ENCODE measurements around the gene ITGA1.
"Not testable (repeated sequence)": the region's sequence is repeated elsewhere in the genome, so short reads cannot be mapped to it uniquely, and the experiment has no call there.

The ITGA1 gene

DNA sequence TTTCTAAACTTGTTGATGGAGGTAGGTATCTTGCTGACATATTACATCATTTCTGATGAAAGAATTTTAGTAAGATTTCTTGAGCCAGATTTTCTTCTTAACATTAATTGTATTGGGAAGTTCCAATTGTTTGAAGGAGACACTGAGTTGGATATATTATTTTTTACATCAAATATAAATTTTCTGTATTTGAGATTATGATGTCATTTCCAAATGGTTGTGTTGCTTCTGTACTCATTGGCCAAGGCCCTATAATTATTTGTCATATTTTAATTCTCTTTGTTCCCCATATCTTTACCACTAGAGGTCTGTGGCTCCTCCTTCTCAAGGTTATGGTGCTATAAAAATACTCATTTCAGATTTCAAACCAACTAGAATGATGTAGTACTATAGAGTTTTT, 53.4 kb downstream of the ITGA1 start:
- H3K4me3 ChIP-seq (ENCODE audit: low read length in 2 of 2), result no peak overlapping the region
- H3K9ac ChIP-seq (ENCODE audit: low read length in 2 of 2), result no peak overlapping the region
- H3K27ac ChIP-seq (ENCODE audit: low read length), result no peak overlapping the region
- H3K4me1 ChIP-seq (ENCODE audit: control insufficient read depth, insufficient read depth, low read length), result peaks cover 13% of the 10 kb centered on the region
- H3K36me3 ChIP-seq (ENCODE audit: control insufficient read depth in 2 of 2, insufficient read depth in 2 of 2, low read length in 2 of 2), result no peaks in the 10 kb centered on the region
- H3K27me3 ChIP-seq (ENCODE audit: control insufficient read depth in 1 of 2, insufficient read depth in 2 of 2, low read length in 2 of 2), result no peaks in the 10 kb centered on the region
- no peaks in the 10 kb centered on the region for H3K9me3 ChIP-seq (ENCODE audit: control insufficient read depth in 2 of 2, low read length in 2 of 2)

- Histone ChIP-seq H3K9me3 (ENCODE audit: control insufficient read depth in 2 of 2, low read length in 2 of 2) (no peaks in the 10 kb centered on the region), H3K36me3 (ENCODE audit: control insufficient read depth in 2 of 2, insufficient read depth in 2 of 2, low read length in 2 of 2) (no peaks in the 10 kb centered on the region), H3K4me3 (ENCODE audit: low read length in 2 of 2) (no peak overlapping the region), H3K27ac (ENCODE audit: low read length) (no peak overlapping the region), H3K9ac (ENCODE audit: low read length in 2 of 2) (no peak overlapping the region), H3K4me1 (ENCODE audit: control insufficient read depth, insufficient read depth, low read length) (peaks cover 14% of the 10 kb centered on the region), H3K27me3 (ENCODE audit: control insufficient read depth in 1 of 2, insufficient read depth in 2 of 2, low read length in 2 of 2) (no peaks in the 10 kb centered on the region)
Measured at GRCh38 chr5:52842111-52842510, 54.4 kb downstream of the ITGA1 start.

GRCh38 chr5:52844885-52845284, 57.2 kb downstream of the ITGA1 start:
- Histone ChIP-seq H3K27ac (ENCODE audit: low read length) (peak overlapping the region; percentile 1), H3K4me3 (ENCODE audit: low read length in 2 of 2) (no peak overlapping the region), H3K4me1 (ENCODE audit: control insufficient read depth, insufficient read depth, low read length) (peaks cover 7% of the 10 kb centered on the region), H3K27me3 (ENCODE audit: control insufficient read depth in 1 of 2, insufficient read depth in 2 of 2, low read length in 2 of 2) (no peaks in the 10 kb centered on the region), H3K9me3 (ENCODE audit: control insufficient read depth in 2 of 2, low read length in 2 of 2) (no peaks in the 10 kb centered on the region), H3K36me3 (ENCODE audit: control insufficient read depth in 2 of 2, insufficient read depth in 2 of 2, low read length in 2 of 2) (no peaks in the 10 kb centered on the region), H3K9ac (ENCODE audit: low read length in 2 of 2) (peak overlapping the region in 1 of 2 donors; percentile 7)

GRCh38 chr5:52846182-52846842, 58.6 kb downstream of the ITGA1 start:
- Histone ChIP-seq H3K9me3 (ENCODE audit: control insufficient read depth in 2 of 2, low read length in 2 of 2) (no peaks in the 10 kb centered on the region), H3K9ac (ENCODE audit: low read length in 2 of 2) (no peak overlapping the region), H3K27ac (ENCODE audit: low read length) (peak overlapping the region; percentile 1), H3K27me3 (ENCODE audit: control insufficient read depth in 1 of 2, insufficient read depth in 2 of 2, low read length in 2 of 2) (no peaks in the 10 kb centered on the region), H3K4me1 (ENCODE audit: control insufficient read depth, insufficient read depth, low read length) (peaks cover 7% of the 10 kb centered on the region), H3K36me3 (ENCODE audit: control insufficient read depth in 2 of 2, insufficient read depth in 2 of 2, low read length in 2 of 2) (no peaks in the 10 kb centered on the region), H3K4me3 (ENCODE audit: low read length in 2 of 2) (peak overlapping the region in 1 of 2 donors; percentile 30)

DNA sequence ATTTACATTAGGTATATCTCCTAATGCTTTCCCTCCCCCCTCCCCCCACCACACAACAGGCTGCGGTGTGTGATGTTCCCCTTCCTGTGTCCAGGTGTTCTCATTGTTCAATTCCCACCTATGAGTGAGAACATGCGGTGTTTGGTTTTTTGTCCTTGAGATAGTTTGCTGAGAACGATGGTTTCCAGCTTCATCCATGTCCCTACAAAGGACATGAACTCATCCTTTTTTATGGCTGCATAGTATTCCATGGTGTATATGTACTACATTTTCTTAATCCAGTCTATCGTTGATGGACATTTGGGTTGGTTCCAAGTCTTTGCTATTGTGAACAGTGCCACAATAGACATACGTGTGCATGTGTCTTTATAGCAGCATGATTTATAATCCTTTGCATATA, 61.0 kb downstream of the ITGA1 start:
- H3K27ac ChIP-seq (ENCODE audit: low read length); H3K9ac ChIP-seq (ENCODE audit: low read length in 2 of 2); H3K4me1 ChIP-seq (ENCODE audit: control insufficient read depth, insufficient read depth, low read length); H3K27me3 ChIP-seq (ENCODE audit: control insufficient read depth in 1 of 2, insufficient read depth in 2 of 2, low read length in 2 of 2); H3K4me3 ChIP-seq (ENCODE audit: low read length in 2 of 2); H3K9me3 ChIP-seq (ENCODE audit: control insufficient read depth in 2 of 2, low read length in 2 of 2); H3K36me3 ChIP-seq (ENCODE audit: control insufficient read depth in 2 of 2, insufficient read depth in 2 of 2, low read length in 2 of 2): not testable (repeated sequence)

DNA sequence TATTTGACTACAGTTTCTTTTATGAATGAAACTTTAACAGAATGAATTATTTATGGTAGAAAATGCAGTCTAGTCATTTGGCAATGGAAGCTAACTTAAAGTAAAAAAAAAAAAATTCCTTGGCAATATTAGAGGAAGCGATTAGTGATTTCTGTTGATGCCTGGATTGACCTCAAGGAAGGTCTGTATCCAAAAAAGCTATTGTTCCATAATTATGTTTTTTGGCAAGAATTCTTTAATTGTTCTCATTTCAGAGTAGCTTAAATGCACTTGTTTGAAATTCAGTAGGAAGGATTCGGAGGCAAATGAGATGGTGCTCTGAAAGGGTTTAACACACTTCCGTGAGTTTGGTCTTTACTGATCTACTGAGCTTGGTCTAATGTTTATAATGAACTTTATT, 61.8 kb downstream of the ITGA1 start:
- no peak overlapping the region for H3K4me3 ChIP-seq (ENCODE audit: low read length in 2 of 2)
- H3K4me1 ChIP-seq (ENCODE audit: control insufficient read depth, insufficient read depth, low read length), result peaks cover 17% of the 10 kb centered on the region
- no peak overlapping the region for H3K9ac ChIP-seq (ENCODE audit: low read length in 2 of 2)
- H3K36me3 ChIP-seq (ENCODE audit: control insufficient read depth in 2 of 2, insufficient read depth in 2 of 2, low read length in 2 of 2), result peaks cover 4% of the 10 kb centered on the region in 2 donors
- H3K9me3 ChIP-seq (ENCODE audit: control insufficient read depth in 2 of 2, low read length in 2 of 2), result no peaks in the 10 kb centered on the region
- no peaks in the 10 kb centered on the region for H3K27me3 ChIP-seq (ENCODE audit: control insufficient read depth in 1 of 2, insufficient read depth in 2 of 2, low read length in 2 of 2)
- H3K27ac ChIP-seq (ENCODE audit: low read length), result no peak overlapping the region

DNA sequence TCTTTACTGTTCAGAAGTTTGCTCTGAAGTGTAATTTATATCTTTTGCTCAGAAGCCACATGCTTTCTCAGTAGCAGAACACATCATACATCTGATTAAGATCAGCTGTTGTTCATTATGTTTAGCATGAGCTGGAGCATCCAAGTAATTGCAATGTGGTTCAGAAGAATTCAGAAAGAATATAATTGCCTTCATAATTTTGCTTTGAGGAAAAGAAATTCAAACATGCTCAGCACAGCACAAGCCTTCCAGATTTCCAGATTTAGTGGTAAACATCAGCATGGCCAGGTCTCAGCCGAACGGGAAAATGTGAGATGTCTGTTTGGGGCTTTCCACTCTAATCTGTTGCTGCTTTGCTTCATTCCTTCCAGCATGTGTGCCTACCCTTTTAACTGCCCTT, 65.9 kb downstream of the ITGA1 start:
- peaks cover 4% of the 10 kb centered on the region in 2 donors for H3K36me3 ChIP-seq (ENCODE audit: control insufficient read depth in 2 of 2, insufficient read depth in 2 of 2, low read length in 2 of 2)
- H3K9me3 ChIP-seq (ENCODE audit: control insufficient read depth in 2 of 2, low read length in 2 of 2), result no peaks in the 10 kb centered on the region
- peaks cover 11% of the 10 kb centered on the region for H3K4me1 ChIP-seq (ENCODE audit: control insufficient read depth, insufficient read depth, low read length)
- H3K4me3 ChIP-seq (ENCODE audit: low read length in 2 of 2), result no peak overlapping the region
- H3K27me3 ChIP-seq (ENCODE audit: control insufficient read depth in 1 of 2, insufficient read depth in 2 of 2, low read length in 2 of 2), result no peaks in the 10 kb centered on the region
- peak overlapping the region; percentile 47 for H3K27ac ChIP-seq (ENCODE audit: low read length)
- H3K9ac ChIP-seq (ENCODE audit: low read length in 2 of 2), result no peak overlapping the region

- Histone ChIP-seq H3K9me3 (ENCODE audit: control insufficient read depth in 2 of 2, low read length in 2 of 2) (no peaks in the 10 kb centered on the region), H3K27me3 (ENCODE audit: control insufficient read depth in 1 of 2, insufficient read depth in 2 of 2, low read length in 2 of 2) (no peaks in the 10 kb centered on the region), H3K4me1 (ENCODE audit: control insufficient read depth, insufficient read depth, low read length) (peaks cover 11% of the 10 kb centered on the region), H3K36me3 (ENCODE audit: control insufficient read depth in 2 of 2, insufficient read depth in 2 of 2, low read length in 2 of 2) (peaks cover 4% of the 10 kb centered on the region in 2 donors), H3K4me3 (ENCODE audit: low read length in 2 of 2) (no peak overlapping the region), H3K27ac (ENCODE audit: low read length) (peak overlapping the region; percentile 47), H3K9ac (ENCODE audit: low read length in 2 of 2) (no peak overlapping the region)
Measured at GRCh38 chr5:52854301-52854700, 66.6 kb downstream of the ITGA1 start.

GRCh38 chr5:52854949-52855348, 67.2 kb downstream of the ITGA1 start:
- Histone ChIP-seq H3K9me3 (ENCODE audit: control insufficient read depth in 2 of 2, low read length in 2 of 2) (no peaks in the 10 kb centered on the region), H3K4me1 (ENCODE audit: control insufficient read depth, insufficient read depth, low read length) (peaks cover 11% of the 10 kb centered on the region), H3K4me3 (ENCODE audit: low read length in 2 of 2) (no peak overlapping the region), H3K9ac (ENCODE audit: low read length in 2 of 2) (no peak overlapping the region), H3K36me3 (ENCODE audit: control insufficient read depth in 2 of 2, insufficient read depth in 2 of 2, low read length in 2 of 2) (peaks cover 4% of the 10 kb centered on the region in 2 donors), H3K27ac (ENCODE audit: low read length) (no peak overlapping the region), H3K27me3 (ENCODE audit: control insufficient read depth in 1 of 2, insufficient read depth in 2 of 2, low read length in 2 of 2) (no peaks in the 10 kb centered on the region)

DNA sequence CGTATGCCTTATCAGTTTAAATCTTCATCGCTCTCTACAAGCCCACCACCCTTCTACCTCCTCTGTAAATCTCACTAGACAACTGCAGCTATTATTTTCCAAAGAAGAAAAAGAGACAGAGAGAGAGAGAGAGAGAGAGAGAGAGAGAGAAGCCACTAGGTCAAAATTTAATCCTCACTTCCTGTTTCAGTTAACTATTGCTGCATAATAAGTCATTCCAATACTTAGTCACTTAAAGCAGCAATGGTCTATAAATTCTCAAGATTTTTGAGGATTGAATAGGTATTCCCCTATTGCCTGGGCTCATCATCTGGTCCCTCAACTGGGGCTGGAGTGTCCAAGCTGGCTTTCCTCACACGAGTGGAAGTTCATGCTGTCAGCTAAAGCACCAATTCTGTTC, 68.8 kb downstream of the ITGA1 start:
- Histone ChIP-seq H3K4me1 (ENCODE audit: control insufficient read depth, insufficient read depth, low read length) (peaks cover 11% of the 10 kb centered on the region), H3K9me3 (ENCODE audit: control insufficient read depth in 2 of 2, low read length in 2 of 2) (no peaks in the 10 kb centered on the region), H3K27ac (ENCODE audit: low read length) (no peak overlapping the region), H3K36me3 (ENCODE audit: control insufficient read depth in 2 of 2, insufficient read depth in 2 of 2, low read length in 2 of 2) (peaks cover 7% of the 10 kb centered on the region in 2 donors), H3K9ac (ENCODE audit: low read length in 2 of 2) (no peak overlapping the region), H3K27me3 (ENCODE audit: control insufficient read depth in 1 of 2, insufficient read depth in 2 of 2, low read length in 2 of 2) (no peaks in the 10 kb centered on the region), H3K4me3 (ENCODE audit: low read length in 2 of 2) (no peak overlapping the region)

GRCh38 chr5:52859628-52860027, 71.9 kb downstream of the ITGA1 start:
- H3K27me3 ChIP-seq (ENCODE audit: control insufficient read depth in 1 of 2, insufficient read depth in 2 of 2, low read length in 2 of 2), result no peaks in the 10 kb centered on the region
- H3K9me3 ChIP-seq (ENCODE audit: control insufficient read depth in 2 of 2, low read length in 2 of 2), result no peaks in the 10 kb centered on the region
- H3K4me1 ChIP-seq (ENCODE audit: control insufficient read depth, insufficient read depth, low read length), result peaks cover 7% of the 10 kb centered on the region
- no peak overlapping the region for H3K4me3 ChIP-seq (ENCODE audit: low read length in 2 of 2)
- H3K9ac ChIP-seq (ENCODE audit: low read length in 2 of 2), result no peak overlapping the region
- peaks cover 3 to 5% of the 10 kb centered on the region in 2 donors for H3K36me3 ChIP-seq (ENCODE audit: control insufficient read depth in 2 of 2, insufficient read depth in 2 of 2, low read length in 2 of 2)
- H3K27ac ChIP-seq (ENCODE audit: low read length), result no peak overlapping the region

All from stomach smooth muscle (tissue), 2 donors.